HPDE6-E6E7 (cell line): Measurements from ENCODE around the gene DLST.
A peak's percentile ranks its signal among the peaks of the same experiment; 100 is the strongest.
"Not testable (repeated sequence)": the region's sequence is repeated elsewhere in the genome, so short reads cannot be mapped to it uniquely, and the experiment has no call there.

Source experiments
- DNase-seq: peaks from one replicate; pipeline ENCODE4 v3.0.0; 2011; ENCODE audit warnings: missing footprints; ENCODE audit errors: extremely low spot score

Gene DLST

GRCh38 chr14:74917646-74918081, 35.9 kb downstream of the DLST start:
- no peak for DNase-seq

- DNase-seq: no peak
Observed at GRCh38 chr14:74918380-74918779, 36.7 kb downstream of the DLST start.

- no peak for DNase-seq
Observed at GRCh38 chr14:74919421-74920165, 37.9 kb downstream of the DLST start.

- no peak for DNase-seq
Observed at GRCh38 chr14:74920281-74920680, 38.6 kb downstream of the DLST start.

- DNase-seq: no peak
Observed at GRCh38 chr14:74921053-74921620, 39.4 kb downstream of the DLST start.

GRCh38 chr14:74921987-74922751, 40.5 kb downstream of the DLST start:
- DNase-seq: no peak

GRCh38 chr14:74922752-74923401, 41.2 kb downstream of the DLST start, which contains the start of gene RPS6KL1:
Gene RPS6KL1 (minus strand): TSS chr14:74923260. CDS start chr14:74921541, 1,719 bp downstream.
- peak; percentile 93 for DNase-seq

GRCh38 chr14:74924061-74924460, 42.3 kb downstream of the DLST start:
- DNase-seq: no peak

- DNase-seq: no peak
Observed at GRCh38 chr14:74927225-74927624, 45.5 kb downstream of the DLST start.

- no peak for DNase-seq
Observed at GRCh38 chr14:74929242-74929641, 47.5 kb downstream of the DLST start.

GRCh38 chr14:74931744-74932143, 50.0 kb downstream of the DLST start:
- DNase-seq: not testable (repeated sequence)

GRCh38 chr14:74932401-74932901, 50.7 kb downstream of the DLST start:
- DNase-seq: no peak

- DNase-seq: not testable (repeated sequence)
Observed at GRCh38 chr14:74932936-74933335, 51.2 kb downstream of the DLST start.

GRCh38 chr14:74934041-74934440, 52.3 kb downstream of the DLST start:
- DNase-seq: no peak

GRCh38 chr14:74934476-74935359, 53.0 kb downstream of the DLST start:
- no peak for DNase-seq

GRCh38 chr14:74935360-74935680, 53.6 kb downstream of the DLST start:
- DNase-seq: no peak

GRCh38 chr14:74936151-74936550, 54.4 kb downstream of the DLST start:
- no peak for DNase-seq

GRCh38 chr14:74936731-74937130, 55.0 kb downstream of the DLST start:
- no peak for DNase-seq

GRCh38 chr14:74937171-74937570, 55.5 kb downstream of the DLST start:
- no peak for DNase-seq

- DNase-seq: no peak
Observed at GRCh38 chr14:74938531-74939495, 57.1 kb downstream of the DLST start.
